Measurements from ENCODE around the gene ATOH8. TPM values are rescaled to one million over a fixed set of nuclear protein-coding genes. Genes with fewer than 3 reads are reported as not detected.

ATOH8 gene
- total RNA-seq, 4 donors from 2014 or later = 34.5 to 79.5 (median 59.6) TPM

DNA sequence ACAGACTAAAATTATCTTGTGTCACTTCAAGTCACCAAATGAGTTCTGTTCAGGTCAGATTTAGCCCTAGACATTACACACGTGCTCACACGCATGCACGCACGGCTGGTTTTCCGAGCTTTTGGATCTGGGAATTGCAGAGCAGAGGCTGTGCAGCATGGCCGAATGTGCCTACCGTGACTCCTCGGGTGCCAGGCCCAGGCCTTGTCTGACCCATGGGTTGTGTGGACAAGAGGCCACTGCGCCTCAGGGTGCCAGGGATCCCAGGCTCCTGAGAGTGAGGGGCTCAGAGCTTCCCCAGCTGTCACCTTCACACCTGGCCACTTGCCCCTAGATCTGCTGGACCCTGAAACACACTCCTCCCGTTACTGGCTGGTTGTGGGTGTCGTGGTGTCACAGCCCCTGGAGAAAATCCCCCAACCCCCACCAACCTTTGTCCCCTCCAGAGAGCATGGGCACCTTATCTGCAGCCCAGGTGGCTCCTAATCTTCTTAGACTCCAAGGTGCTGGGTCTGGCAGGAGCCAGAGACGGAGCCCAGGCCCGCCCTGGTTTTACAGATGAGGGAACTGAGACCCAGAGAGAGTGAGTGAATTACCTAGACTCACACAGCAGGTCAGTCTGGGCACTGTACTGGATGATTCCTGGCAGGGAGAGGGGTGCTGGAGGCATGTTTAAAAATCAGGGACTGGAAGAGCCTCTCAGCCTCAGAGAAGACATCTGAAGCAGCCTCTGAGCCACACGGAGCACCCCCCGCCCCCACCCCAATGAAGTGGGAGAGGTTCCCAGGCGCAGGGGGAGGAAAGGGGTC, 56.8 kb downstream of the ATOH8 start:
- Histone ChIP-seq H3K4me3 (peak overlapping the region in 1 of 2 donors; percentile 29), H3K9me3 (no peaks in the 10 kb centered on the region), H3K27ac (peak overlapping the region in 2 of 4 donors; percentile 54 to 60), H3K36me3 (no peaks in the 10 kb centered on the region), H3K27me3 (no peaks in the 10 kb centered on the region), H3K4me1 (peaks cover 0 to 24% (median 8%) of the 10 kb centered on the region in 3 donors)
- no peak for ATAC-seq
- WGBS, 2 donors (ENCODE audit: low coverage in 1 of 2) = 86 to 91% methylated on average over 6 to 8 of the region's 16 CpGs
- TF ChIP-seq POLR2AphosphoS5 (IDR thresholded peaks at IDR 0.05) (no peak), POLR2A (IDR thresholded peaks at IDR 0.05) (no peak), EP300 (IDR thresholded peaks at IDR 0.05) (no peak)
- TF ChIP-seq, protein P1, sequence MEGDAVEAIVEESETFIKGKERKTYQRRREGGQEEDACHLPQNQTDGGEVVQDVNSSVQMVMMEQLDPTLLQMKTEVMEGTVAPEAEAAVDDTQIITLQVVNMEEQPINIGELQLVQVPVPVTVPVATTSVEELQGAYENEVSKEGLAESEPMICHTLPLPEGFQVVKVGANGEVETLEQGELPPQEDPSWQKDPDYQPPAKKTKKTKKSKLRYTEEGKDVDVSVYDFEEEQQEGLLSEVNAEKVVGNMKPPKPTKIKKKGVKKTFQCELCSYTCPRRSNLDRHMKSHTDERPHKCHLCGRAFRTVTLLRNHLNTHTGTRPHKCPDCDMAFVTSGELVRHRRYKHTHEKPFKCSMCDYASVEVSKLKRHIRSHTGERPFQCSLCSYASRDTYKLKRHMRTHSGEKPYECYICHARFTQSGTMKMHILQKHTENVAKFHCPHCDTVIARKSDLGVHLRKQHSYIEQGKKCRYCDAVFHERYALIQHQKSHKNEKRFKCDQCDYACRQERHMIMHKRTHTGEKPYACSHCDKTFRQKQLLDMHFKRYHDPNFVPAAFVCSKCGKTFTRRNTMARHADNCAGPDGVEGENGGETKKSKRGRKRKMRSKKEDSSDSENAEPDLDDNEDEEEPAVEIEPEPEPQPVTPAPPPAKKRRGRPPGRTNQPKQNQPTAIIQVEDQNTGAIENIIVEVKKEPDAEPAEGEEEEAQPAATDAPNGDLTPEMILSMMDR (IDR thresholded peaks at IDR 0.05) = no peak

DNA sequence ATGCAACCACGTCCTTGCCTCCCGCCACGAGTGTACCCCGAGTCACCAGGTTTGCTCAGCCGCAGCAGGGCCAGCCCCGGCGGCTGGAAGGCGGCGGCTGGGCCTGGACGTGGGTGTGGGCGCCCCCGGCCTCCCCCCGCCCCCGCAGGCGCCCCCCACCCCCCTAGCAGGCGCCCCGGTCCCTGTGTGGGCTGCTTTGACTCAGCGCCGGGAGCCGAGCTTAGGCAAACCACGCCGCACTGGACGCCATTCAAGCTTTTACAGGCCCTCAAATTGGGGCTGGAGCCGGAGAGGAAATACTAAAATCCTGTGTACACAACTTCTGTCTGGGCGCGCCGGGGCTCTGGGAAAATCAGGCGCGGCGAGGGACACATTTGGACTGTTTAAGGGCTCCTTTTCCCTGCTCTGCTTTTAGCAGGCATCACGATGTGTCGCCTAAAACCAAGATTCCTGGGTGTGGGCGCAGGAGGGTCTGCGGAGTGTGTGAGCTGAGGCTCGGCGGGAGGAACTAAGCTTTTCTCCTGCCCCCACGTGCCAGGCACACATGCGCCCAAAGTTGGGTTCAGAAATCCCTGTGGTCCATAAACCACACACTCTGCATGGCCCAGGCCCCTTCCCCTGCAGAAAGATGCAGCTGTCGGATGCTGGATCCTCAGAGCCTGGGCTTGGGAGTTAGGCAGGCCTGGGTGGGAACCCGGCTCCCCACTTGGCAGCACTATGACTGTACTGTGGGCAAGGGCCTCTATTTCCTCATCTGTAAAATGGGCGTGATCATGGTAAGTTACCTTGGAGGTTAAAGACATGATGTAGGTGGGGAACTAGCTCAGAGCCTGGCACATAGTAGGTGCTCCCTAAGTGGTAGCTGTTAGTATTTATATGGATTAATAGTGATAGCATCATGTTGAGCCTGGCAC, 57.6 kb downstream of the ATOH8 start:
- ATAC-seq = peak; percentile 17
- Histone ChIP-seq H3K27ac (peak overlapping the region in 3 of 4 donors; percentile 43 to 60 (median 54)), H3K27me3 (no peaks in the 10 kb centered on the region), H3K36me3 (no peaks in the 10 kb centered on the region), H3K9me3 (no peaks in the 10 kb centered on the region), H3K4me1 (peaks cover 0 to 24% (median 8%) of the 10 kb centered on the region in 3 donors), H3K4me3 (peak overlapping the region in 1 of 2 donors; percentile 29)
- WGBS, 2 donors (ENCODE audit: low coverage in 1 of 2) = 100% methylated on average over 1 of the region's 41 CpGs; no CpG with 5 or more reads in 1 of the 2 donors
- TF ChIP-seq POLR2AphosphoS5 (IDR thresholded peaks at IDR 0.05) = no peak

DNA sequence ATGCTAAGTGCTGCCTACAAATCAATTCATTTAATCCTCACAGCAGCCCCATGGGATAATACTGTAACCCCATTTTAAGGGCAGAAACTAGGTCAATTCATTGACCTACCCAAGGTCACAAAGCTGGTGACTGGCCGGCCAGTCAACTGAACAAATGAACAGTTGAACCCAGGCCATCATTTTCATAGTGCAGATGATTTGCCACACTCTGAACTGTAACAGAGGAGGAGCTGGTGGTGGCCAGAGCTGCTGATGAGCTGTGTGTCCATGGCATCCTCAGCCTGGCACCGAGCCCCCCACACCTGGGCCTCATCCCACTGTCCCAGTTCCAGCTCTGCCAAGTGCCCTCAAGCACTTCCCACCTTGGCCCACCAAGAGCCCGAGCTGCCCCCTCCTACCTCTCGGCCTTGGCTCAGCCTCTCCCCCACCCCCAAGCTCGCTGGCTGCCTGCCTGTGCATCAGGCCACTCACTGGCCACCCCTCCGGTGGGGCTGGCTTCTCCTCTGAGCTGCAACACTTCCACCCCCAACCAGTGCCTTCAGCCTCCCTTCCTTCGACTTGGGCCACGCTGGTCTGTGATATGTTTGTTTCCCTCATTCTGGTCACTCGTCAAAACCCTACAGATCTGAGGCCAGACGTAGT, 58.4 kb downstream of the ATOH8 start:
- Histone ChIP-seq H3K27ac (no peak overlapping the region), H3K4me3 (no peak overlapping the region), H3K36me3 (no peaks in the 10 kb centered on the region), H3K27me3 (no peaks in the 10 kb centered on the region), H3K4me1 (peaks cover 0 to 24% (median 8%) of the 10 kb centered on the region in 3 donors), H3K9me3 (no peaks in the 10 kb centered on the region)
- TF ChIP-seq POLR2AphosphoS5 (IDR thresholded peaks at IDR 0.05) (no peak), POLR2A (IDR thresholded peaks at IDR 0.05) (no peak), EP300 (IDR thresholded peaks at IDR 0.05) (no peak)
- TF ChIP-seq, protein P1 (IDR thresholded peaks at IDR 0.05) = no peak
- ATAC-seq = no peak
- 73 to 75% methylated on average over 2 to 7 of the region's 10 CpGs for WGBS, 2 donors (ENCODE audit: low coverage in 1 of 2)

DNA sequence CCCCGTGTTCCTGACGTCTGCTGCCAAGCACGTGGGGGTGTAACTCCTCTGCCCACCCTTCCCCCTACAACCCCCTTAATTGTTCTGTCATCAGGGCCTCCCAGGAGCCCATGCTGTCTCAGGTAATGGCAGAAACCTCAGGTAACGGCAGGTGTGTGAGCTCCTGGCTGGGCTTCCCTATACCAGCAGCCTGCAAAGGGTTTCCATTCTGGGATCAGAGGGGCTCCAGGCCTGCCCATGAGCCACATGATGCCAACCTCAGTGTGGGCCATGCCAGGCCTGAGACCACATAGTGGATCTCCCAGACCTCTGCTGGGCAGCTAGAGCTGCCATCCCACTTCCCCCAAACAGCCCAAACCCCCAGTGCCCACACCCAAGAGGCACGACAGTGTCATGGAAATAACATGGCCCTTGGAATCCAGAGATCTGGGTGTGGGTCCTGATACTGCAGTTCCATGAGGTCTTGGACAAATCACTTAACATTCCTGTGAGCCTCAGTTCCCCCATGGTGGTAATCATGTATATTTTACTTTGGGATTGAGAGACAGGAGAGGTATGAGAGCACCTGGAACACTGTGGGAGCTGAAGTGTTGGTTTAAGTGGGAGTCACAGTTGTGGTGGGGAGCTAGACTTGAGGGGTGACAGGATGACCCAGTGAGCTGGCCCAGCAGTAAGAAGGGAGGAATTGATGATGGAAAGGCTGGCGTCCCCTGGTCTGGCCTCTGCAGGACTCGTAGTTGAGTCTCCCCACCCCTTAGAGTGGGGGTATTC, 59.6 kb downstream of the ATOH8 start:
- H3K9me3 ChIP-seq = no peaks in the 10 kb centered on the region
- no peak overlapping the region for H3K4me3 ChIP-seq
- no peak overlapping the region for H3K27ac ChIP-seq
- H3K27me3 ChIP-seq = no peaks in the 10 kb centered on the region
- H3K36me3 ChIP-seq = no peaks in the 10 kb centered on the region
- TF ChIP-seq POLR2A (IDR thresholded peaks at IDR 0.05) (no peak), POLR2AphosphoS5 (IDR thresholded peaks at IDR 0.05) (no peak), EP300 (IDR thresholded peaks at IDR 0.05) (no peak)
- TF ChIP-seq, protein P1 (IDR thresholded peaks at IDR 0.05) = no peak
- ATAC-seq = no peak
- WGBS, 2 donors (ENCODE audit: low coverage in 1 of 2) = 76 to 87% methylated on average over 5 of the region's 7 CpGs
- peaks cover 0 to 24% (median 8%) of the 10 kb centered on the region in 3 donors for H3K4me1 ChIP-seq
